OCI-M1 (cell line): ENCODE data around the gene SMYD3.
"Not testable (repeated sequence)": the region's sequence is repeated elsewhere in the genome, so short reads cannot be mapped to it uniquely, and the experiment has no call there.

Experiments
- DNase-seq: peaks from one replicate; lab custom pipeline; 2025; lab: John Stamatoyannopoulos, UW

The SMYD3 gene

GRCh38 chr1:245953876-245954660, 553.0 kb downstream of the SMYD3 start:
- DNase-seq: peak; percentile 76

DNA sequence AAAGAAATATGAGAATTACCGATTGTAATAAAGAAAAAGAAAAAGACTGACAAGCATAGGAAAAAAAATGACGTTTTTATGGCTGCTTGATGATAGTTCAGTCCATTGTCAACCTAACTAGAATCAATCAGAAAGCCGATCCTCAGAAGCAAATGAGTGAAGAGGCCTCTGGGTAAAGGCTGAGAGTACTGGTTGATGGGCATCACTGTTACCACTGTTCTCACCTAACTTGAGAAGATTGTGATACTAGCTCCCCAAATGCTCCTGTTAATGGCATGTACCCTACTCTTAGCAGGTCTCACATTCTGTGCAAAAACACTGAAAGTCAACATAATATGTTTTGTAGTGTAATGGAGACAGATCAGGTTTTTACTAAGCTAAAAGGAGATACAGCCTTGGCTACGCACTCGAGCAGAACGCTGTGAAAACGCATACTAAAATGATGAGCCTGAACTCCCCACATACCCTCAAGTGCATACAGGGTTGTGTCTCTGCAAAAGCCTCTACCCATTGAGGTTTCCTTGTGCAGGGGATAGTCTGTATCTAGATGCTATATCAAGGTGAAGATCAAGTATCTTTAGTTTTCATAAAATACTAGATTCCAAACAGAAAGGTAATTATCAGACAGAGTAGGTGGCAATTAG, 554.6 kb downstream of the SMYD3 start:
- DNase-seq: no peak

DNA sequence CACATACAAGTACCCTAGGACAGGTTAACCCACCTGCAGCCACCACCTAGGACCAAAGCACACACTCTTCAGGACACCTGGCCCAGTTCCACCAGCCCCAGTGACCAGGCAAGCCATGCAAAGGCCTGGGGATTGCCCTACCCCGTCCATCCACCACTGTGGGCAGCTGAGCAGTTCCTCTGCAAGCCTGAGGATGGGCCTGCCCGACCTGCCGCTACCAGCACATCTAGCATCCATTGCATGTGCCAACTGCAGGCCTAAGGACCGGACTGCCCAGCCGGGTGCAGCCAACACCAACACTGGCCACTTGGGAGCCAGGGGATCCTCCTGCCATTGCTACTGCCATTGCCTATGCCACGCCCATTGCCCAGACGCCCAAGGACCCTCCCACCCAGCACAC, 558.3 kb downstream of the SMYD3 start:
- no peak for DNase-seq

- no peak for DNase-seq
Measured at GRCh38 chr1:245946905-245947304, 560.2 kb downstream of the SMYD3 start.

GRCh38 chr1:245945136-245945535, 561.9 kb downstream of the SMYD3 start:
- not testable (repeated sequence) for DNase-seq

- DNase-seq: no peak
Measured at GRCh38 chr1:245942856-245943255, 564.2 kb downstream of the SMYD3 start.

- DNase-seq: not testable (repeated sequence)
Measured at GRCh38 chr1:245941771-245942170, 565.3 kb downstream of the SMYD3 start.

DNA sequence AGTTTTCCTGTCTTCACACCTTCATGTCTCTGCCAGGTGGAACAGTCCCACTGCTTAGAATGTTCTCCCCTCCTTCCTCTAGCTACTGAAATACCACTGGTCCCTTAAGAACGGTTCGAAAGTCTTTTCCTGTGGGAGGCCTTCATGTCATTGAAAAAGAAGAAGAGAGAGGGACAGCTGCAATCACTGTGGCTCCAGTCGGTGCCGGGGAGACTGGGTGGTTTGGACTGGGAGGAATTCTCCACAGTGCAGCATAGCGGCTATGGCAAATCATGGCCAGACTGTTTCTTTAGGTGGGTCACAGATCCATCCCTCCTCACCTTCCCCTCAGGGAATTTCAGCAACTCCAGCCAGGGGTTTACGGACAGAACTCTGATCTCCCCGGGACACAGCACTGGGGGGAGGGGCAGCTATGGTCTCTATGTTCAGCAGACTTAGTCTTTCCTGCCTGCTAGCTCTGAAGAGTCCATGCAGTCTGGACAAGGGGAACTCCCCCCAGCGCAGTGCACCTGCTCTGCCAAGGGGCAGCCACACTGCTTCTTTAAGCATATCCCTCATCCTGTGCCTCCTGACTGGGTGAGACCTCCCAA, 567.2 kb downstream of the SMYD3 start:
- DNase-seq: no peak

- no peak for DNase-seq
Measured at GRCh38 chr1:245938046-245938435, 569.0 kb downstream of the SMYD3 start.

- DNase-seq: no peak
Measured at GRCh38 chr1:245937316-245938045, 569.6 kb downstream of the SMYD3 start.

DNA sequence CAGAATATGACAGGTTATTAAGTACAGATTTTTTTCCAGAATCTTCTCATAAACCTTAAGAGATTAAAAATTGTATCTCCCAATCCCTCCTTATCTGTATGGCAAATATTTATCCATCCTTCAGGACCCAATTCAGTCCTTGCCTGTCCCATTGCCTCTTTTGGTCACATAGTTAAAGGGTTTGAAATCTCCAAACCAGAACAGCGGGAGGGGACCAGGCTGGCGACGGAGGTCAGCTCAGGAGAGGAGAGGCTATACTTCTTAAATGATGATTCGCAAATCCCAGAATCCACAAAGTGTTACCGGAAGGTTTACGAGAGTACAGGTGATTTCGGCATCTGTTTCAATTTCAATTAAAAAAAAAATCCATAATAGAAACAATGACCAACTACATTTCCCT, 572.7 kb downstream of the SMYD3 start:
- no peak for DNase-seq

GRCh38 chr1:245933431-245934045, 573.5 kb downstream of the SMYD3 start:
- DNase-seq: no peak

GRCh38 chr1:245932302-245932972, 574.6 kb downstream of the SMYD3 start:
- DNase-seq: no peak

- DNase-seq: no peak
Measured at GRCh38 chr1:245931450-245931849, 575.6 kb downstream of the SMYD3 start.

- DNase-seq: no peak
Measured at GRCh38 chr1:245929224-245929623, 577.9 kb downstream of the SMYD3 start.

DNA sequence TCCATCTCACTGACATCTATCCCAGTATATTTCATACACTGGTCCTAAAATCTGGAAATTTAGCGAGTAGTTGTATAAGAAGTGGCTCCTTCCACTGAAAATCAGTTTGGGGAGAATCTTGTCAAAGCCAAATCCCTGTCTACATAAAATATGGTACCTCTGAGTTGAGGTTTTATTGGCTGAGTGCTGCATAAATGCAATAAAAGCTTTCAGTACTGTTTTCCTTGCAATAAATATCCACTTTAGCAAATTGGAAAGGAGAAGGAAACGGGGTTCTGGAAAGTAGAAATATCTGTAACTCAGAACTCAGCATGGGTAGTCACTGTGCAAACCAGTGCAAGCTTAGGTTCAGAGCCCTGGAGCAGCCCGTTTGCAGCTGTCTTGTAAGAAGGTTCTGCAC, 580.2 kb downstream of the SMYD3 start:
- no peak for DNase-seq

DNA sequence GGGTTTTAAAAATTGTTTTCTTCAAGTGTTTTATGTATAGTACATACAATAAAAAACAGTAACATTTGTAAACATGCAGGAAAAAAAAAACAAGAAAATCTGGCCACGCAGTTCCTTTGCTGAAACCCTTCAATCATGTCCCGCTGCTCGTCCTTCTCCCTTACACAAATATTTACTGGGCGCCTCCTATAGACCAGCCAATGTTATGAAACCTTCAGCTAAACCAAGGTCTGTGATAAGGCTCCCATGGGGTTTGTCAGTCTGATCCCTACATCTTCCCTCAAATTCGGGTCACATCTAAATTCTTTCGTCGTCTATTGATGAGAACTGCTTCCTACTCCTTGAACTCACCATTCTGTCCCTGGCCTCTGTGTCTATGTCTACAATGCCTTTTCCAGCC, 583.9 kb downstream of the SMYD3 start:
- DNase-seq: no peak

GRCh38 chr1:245921417-245921816, 585.7 kb downstream of the SMYD3 start:
- DNase-seq: no peak

- no peak for DNase-seq
Measured at GRCh38 chr1:245917403-245917802, 589.7 kb downstream of the SMYD3 start.

DNA sequence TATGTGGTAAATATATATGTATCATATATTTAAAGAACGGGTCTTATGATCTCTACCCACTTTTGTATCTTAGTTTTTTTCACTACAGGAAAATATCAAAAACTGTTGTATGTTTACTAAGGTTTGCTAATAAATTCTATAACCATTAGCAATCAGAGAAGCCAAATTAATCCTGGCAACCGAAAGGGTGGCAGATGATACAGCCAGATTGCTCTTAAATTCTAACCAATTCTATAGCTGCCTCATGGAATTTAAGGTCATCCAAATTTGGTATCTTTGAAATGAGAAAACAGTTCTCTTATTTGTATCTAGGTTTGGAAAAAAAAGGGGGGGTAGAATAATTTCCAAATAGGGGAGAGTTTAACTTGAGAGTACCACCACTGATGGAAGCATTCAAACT, 591.2 kb downstream of the SMYD3 start:
- no peak for DNase-seq

DNA sequence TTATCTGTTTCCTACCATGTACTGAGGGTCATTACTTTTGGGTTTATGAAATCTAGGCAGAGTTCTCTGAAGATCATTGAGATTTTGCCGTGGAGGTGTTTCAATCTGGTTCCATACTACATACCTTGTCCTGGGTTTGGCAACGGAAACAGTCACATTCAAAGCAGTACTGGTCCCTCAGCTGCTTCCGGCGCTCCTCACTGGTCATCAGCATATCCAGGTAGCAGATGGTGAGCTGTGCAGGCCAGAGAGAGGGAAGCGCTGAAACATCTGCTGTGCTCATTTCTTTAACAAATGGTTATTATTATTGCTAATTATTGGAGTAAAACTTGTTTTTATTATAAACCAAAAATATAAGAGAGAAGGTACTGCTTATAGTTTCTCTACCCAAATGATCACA, 591.7 kb downstream of the SMYD3 start:
- no peak for DNase-seq

DNA sequence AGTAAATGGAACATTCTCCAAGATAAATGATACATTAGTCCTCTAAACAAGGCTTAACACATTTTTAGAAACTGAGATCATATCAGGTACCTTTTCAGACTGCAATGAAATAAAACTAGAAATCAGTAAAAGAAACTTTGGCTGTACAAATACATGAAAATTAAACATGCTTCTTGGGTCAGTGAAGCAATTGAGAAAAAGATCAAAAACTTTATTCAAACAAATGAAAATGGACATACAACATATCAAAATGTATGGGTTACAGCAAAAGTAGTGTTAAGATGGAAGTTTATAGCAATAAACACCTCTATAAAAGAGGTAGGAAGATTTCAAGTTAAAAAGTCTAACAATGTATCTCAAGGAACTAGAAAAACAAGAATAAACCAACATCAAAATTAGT, 598.5 kb downstream of the SMYD3 start:
- DNase-seq: no peak
